HCT116 (cell line): ENCODE results near the gene PLXNB3. TPM values are rescaled to one million over a fixed set of nuclear protein-coding genes. Genes with fewer than 3 reads are reported as not detected.

Experiments
- ATAC-seq: fragments of 200-7000 bp; cut with Tn5 transposase; 2 replicates; pipeline ENCODE4 v1.9.1; 2020; ENCODE audit warnings: mild to moderate bottlenecking, moderate library complexity
- BruUV-seq: library from RNA; stranded (reverse); fragments of 400-500 nt; replicated peaks from 2 replicates; lab custom pipeline; 2021; lab: Mats Ljungman, UMichigan
- CTCF ChIA-PET: fragments of 300-600 bp; sonication (Branson Sonifier 250); formaldehyde crosslinking; loops from one replicate; lab custom pipeline; 2021; ENCODE audit warnings: antibody characterized with exemption; lab: Charles Lee
- POLR2A ChIA-PET: fragments of 300-600, 350-600 bp; sonication (Branson Sonifier 250); formaldehyde crosslinking; loops from one replicate; lab custom pipeline; 2021; ENCODE audit warnings: antibody characterized with exemption; lab: Charles Lee
- RAD21 ChIA-PET, 2 experiments: fragments of 300-600 bp; sonication (Branson Sonifier 250); formaldehyde crosslinking; loops; one replicate each; lab custom pipeline; 2023; ENCODE audit warnings: low total read pairs in 2 of 2; ENCODE audit not compliant: uncharacterized antibody in 2 of 2, unreplicated experiment in 2 of 2, low non-redundant PET in 1 of 2; lab: Charles Lee
- DNase-seq: peaks from one replicate; pipeline ENCODE4 v3.0.0-alpha.2; 2010; ENCODE audit warnings: low read depth, low spot score
- H2AFZ ChIP-seq: fragments of 200-600 bp; shearing (Covaris generic), sonication (generic); 2 replicates; pipeline ENCODE4 v1.6.1; 2017; ENCODE audit warnings: low read depth, mixed run types, mixed read lengths, antibody characterized with exemption, low read length; ENCODE audit not compliant: poor library complexity, severe bottlenecking
- H3K27ac ChIP-seq: 2 replicates; pipeline ENCODE4 v1.5.1; 2012; ENCODE audit warnings: low read depth, low read length
- H3K27me3 ChIP-seq: fragments of 200-600 bp; sonication (generic); 2 replicates; pipeline ENCODE4 v1.6.1; 2016; ENCODE audit warnings: mixed run types, low read length, mixed read lengths; ENCODE audit not compliant: insufficient read depth
- H3K36me3 ChIP-seq, 2 experiments: fragments of 200-500 bp in 1 of 2; fragments of 200-600 bp in 1 of 2; sonication (Bioruptor generic) in 1 of 2; sonication (generic) in 1 of 2; 2 replicates each; pipeline versions ENCODE4 v1.5.1 to v1.6.1; 2014 to 2016; ENCODE audit warnings: low read length in 2 of 2, inconsistent platforms in 1 of 2, mixed read lengths in 1 of 2, mixed run types in 1 of 2; ENCODE audit not compliant: insufficient read depth in 2 of 2, control insufficient read depth in 1 of 2
- H3K4me1 ChIP-seq, 2 experiments: fragments of 200-600 bp in 1 of 2; sonication (generic) in 1 of 2; 2 replicates each; pipeline versions ENCODE4 v1.5.1 to v1.6.1; 2012 to 2017; ENCODE audit warnings: low read length in 2 of 2, inconsistent platforms in 1 of 2, mild to moderate bottlenecking in 1 of 2, mixed read lengths in 1 of 2, mixed run types in 1 of 2, moderate library complexity in 1 of 2; ENCODE audit not compliant: insufficient read depth in 2 of 2, control insufficient read depth in 1 of 2
- H3K4me2 ChIP-seq: fragments of 200-600 bp; sonication (generic); 2 replicates; pipeline ENCODE4 v1.6.1; 2017; ENCODE audit warnings: mixed run types, low read length, mixed read lengths
- H3K4me3 ChIP-seq, 2 experiments: fragments of 200-600 bp in 1 of 2; sonication (generic) in 1 of 2; replicated peaks in 1 of 2; 2 replicates each; pipeline ENCODE4 v1.5.1; 2011 to 2016; ENCODE audit warnings: low read length in 2 of 2, control low read depth in 1 of 2, low read depth in 1 of 2, mild to moderate bottlenecking in 1 of 2, mixed read lengths in 1 of 2, mixed run types in 1 of 2
- H3K79me2 ChIP-seq: fragments of 200-600 bp; sonication (generic); 2 replicates; pipeline ENCODE4 v1.6.1; 2017; ENCODE audit warnings: mild to moderate bottlenecking, mixed run types, low read length, moderate library complexity, mixed read lengths; ENCODE audit not compliant: insufficient read depth
- H3K9ac ChIP-seq: fragments of 200-600 bp; sonication (generic); 2 replicates; pipeline ENCODE4 v1.6.1; 2016; ENCODE audit warnings: low read length, mixed read lengths
- H3K9me2 ChIP-seq: fragments of 200-600 bp; sonication (generic), shearing (Covaris generic); 2 replicates; pipeline ENCODE4 v1.6.1; 2017; ENCODE audit warnings: mixed run types, mild to moderate bottlenecking, moderate library complexity; ENCODE audit not compliant: insufficient read depth
- H3K9me3 ChIP-seq, 2 experiments: fragments of 200-500 bp in 1 of 2; fragments of 200-600 bp in 1 of 2; sonication (Bioruptor generic) in 1 of 2; sonication (generic) in 1 of 2; 2 replicates each; pipeline ENCODE4 v1.6.1; 2014 to 2017; ENCODE audit warnings: low read length in 2 of 2, mixed read lengths in 2 of 2, inconsistent platforms in 1 of 2, low read depth in 1 of 2, mild to moderate bottlenecking in 1 of 2, mixed run types in 1 of 2, moderate library complexity in 1 of 2; ENCODE audit not compliant: control insufficient read depth in 1 of 2, insufficient read depth in 1 of 2
- H4K20me1 ChIP-seq: fragments of 200-600 bp; sonication (generic), shearing (Covaris generic); 2 replicates; pipeline ENCODE4 v1.6.1; 2017; ENCODE audit warnings: mixed run types, mild to moderate bottlenecking, moderate library complexity; ENCODE audit not compliant: insufficient read depth
- ATF3 ChIP-seq: IDR thresholded peaks from 2 replicates; pipeline ENCODE4 v1.6.1; 2012
- CTCF ChIP-seq, 3 experiments: fragments of 200-600 bp in 1 of 3; sonication (generic) in 1 of 3; IDR thresholded peaks in 2 of 3; conservative IDR thresholded peaks in 1 of 3; 2 replicates each; pipeline ENCODE4 v1.5.1; 2012 to 2017; ENCODE audit warnings: low read depth in 2 of 3, low read length in 2 of 3, antibody characterized with exemption in 1 of 3, borderline replicate concordance in 1 of 3, control low read depth in 1 of 3, mild to moderate bottlenecking in 1 of 3, mixed read lengths in 1 of 3, mixed run types in 1 of 3, moderate library complexity in 1 of 3; ENCODE audit not compliant: insufficient read depth in 1 of 3
- EGR1 ChIP-seq: IDR thresholded peaks from 2 replicates; pipeline ENCODE4 v1.6.1; 2012; ENCODE audit warnings: low read depth
- ELF1 ChIP-seq: IDR thresholded peaks from 2 replicates; pipeline ENCODE4 v1.6.1; 2012; ENCODE audit warnings: low read depth, borderline replicate concordance
- EZH2 ChIP-seq: fragments of 200-600 bp; sonication (generic); IDR thresholded peaks from 2 replicates; pipeline ENCODE4 v1.6.1; 2017; ENCODE audit warnings: antibody characterized with exemption, mixed run types
- EZH2phosphoT487 ChIP-seq: fragments of 200-600 bp; IDR thresholded peaks from 2 replicates; pipeline ENCODE4 v1.6.1; 2018; ENCODE audit warnings: antibody characterized with exemption, borderline replicate concordance
- FOSL1 ChIP-seq: IDR thresholded peaks from 2 replicates; pipeline ENCODE4 v1.6.1; 2012; ENCODE audit warnings: low read depth
- JUND ChIP-seq: IDR thresholded peaks from 2 replicates; pipeline ENCODE4 v1.6.1; 2012
- MAX ChIP-seq: IDR thresholded peaks from 2 replicates; pipeline ENCODE4 v1.6.1; 2012
- POLR2A ChIP-seq: IDR thresholded peaks from 2 replicates; pipeline ENCODE4 v1.7.0; 2011; ENCODE audit warnings: borderline replicate concordance; ENCODE audit not compliant: insufficient read depth, insufficient read length; ENCODE audit errors: extremely low read depth
- POLR2AphosphoS5 ChIP-seq: IDR thresholded peaks from 2 replicates; pipeline ENCODE4 v1.6.1; 2011; ENCODE audit warnings: mild to moderate bottlenecking, low read depth, low read length, moderate library complexity
- RAD21 ChIP-seq: IDR thresholded peaks from 2 replicates; pipeline ENCODE4 v1.6.1; 2012; ENCODE audit warnings: low read depth, mild to moderate bottlenecking
- REST ChIP-seq: IDR thresholded peaks from 2 replicates; pipeline ENCODE4 v1.6.1; 2012; ENCODE audit warnings: low read depth
- SIN3A ChIP-seq: IDR thresholded peaks from 2 replicates; pipeline ENCODE4 v1.6.1; 2012; ENCODE audit warnings: low read depth
- SP1 ChIP-seq: IDR thresholded peaks from 2 replicates; pipeline ENCODE4 v1.6.1; 2012; ENCODE audit warnings: low read depth
- SRF ChIP-seq: IDR thresholded peaks from 2 replicates; pipeline ENCODE4 v1.6.1; 2012; ENCODE audit warnings: low read depth
- TCF7L2 ChIP-seq: IDR thresholded peaks from 2 replicates; pipeline ENCODE4 v1.7.0; 2011; ENCODE audit warnings: borderline replicate concordance, inconsistent platforms; ENCODE audit not compliant: insufficient read depth, insufficient read length; ENCODE audit errors: extremely low read depth
- ZBTB33 ChIP-seq: IDR thresholded peaks from 2 replicates; pipeline ENCODE4 v1.6.1; 2011; ENCODE audit warnings: mild to moderate bottlenecking, low read length, moderate library complexity; ENCODE audit not compliant: insufficient replicate concordance; ENCODE audit errors: extremely low read depth
- ZFX ChIP-seq: fragments of 450-650 bp; IDR thresholded peaks from 2 replicates; pipeline ENCODE4 v1.6.1; 2017
- ZNF274 ChIP-seq: fragments of 200-500 bp; sonication (Bioruptor generic); IDR thresholded peaks from 2 replicates; pipeline ENCODE4 v1.6.1; 2014; ENCODE audit warnings: mild to moderate bottlenecking, low read depth, low read length, inconsistent platforms
- intact Hi-C: fragments of 100-400 bp; cut with micrococcal nuclease; formaldehyde crosslinking; loops from 2 replicates; pipeline ENCODE4 v1.10.0; 2022
- total RNA-seq: library from RNA; stranded (reverse); gene quantifications from one replicate; pipeline ENCODE4 v1.2.1, GENCODE V29; 2021; ENCODE audit not compliant: unreplicated experiment

The PLXNB3 gene
- total RNA-seq, 1 experiment from 2014 or later, result 4.8 TPM

GRCh38 chrX:153773741-153774575 is 9.9 kb downstream of the PLXNB3 start:
- no peak for DNase-seq
- CTCF ChIA-PET, result no interaction called here

More at GRCh38 chrX:153773741-153774575, 9.9 kb downstream of the PLXNB3 start:
- no peaks in the 10 kb centered on the region for H3K27me3 ChIP-seq
- H3K4me1 ChIP-seq, result peaks cover 0 to 6% of the 10 kb centered on the region in 2 experiments; a peak in 1 of 4 replicates
- H3K4me2 ChIP-seq, result no peak overlapping the region
- H3K4me3 ChIP-seq, result no peak overlapping the region
- no peak overlapping the region for H2AFZ ChIP-seq
- H3K27ac ChIP-seq, result no peak overlapping the region
- H3K9ac ChIP-seq, result no peak overlapping the region
- no peaks in the 10 kb centered on the region for H3K9me3 ChIP-seq
- BruUV-seq, result no TSS peak
- ChIA-PET RAD21 (no interaction called here), POLR2A (no interaction called here)
- no peak for ATAC-seq
- H3K36me3 ChIP-seq, result no peaks in the 10 kb centered on the region
- H4K20me1 ChIP-seq, result no peaks in the 10 kb centered on the region
- no peak for TF ChIP-seq REST
- TF ChIP-seq EGR1, result no peak
- no peak for TF ChIP-seq POLR2AphosphoS5
- TF ChIP-seq ELF1, result no peak
- TF ChIP-seq EZH2phosphoT487, result no peak
- TF ChIP-seq SP1, result no peak
- TF ChIP-seq SIN3A, result no peak
- no peak for TF ChIP-seq ZFX
- TF ChIP-seq ZBTB33, result no peak
- no peak for TF ChIP-seq JUND
- TF ChIP-seq TCF7L2, result no peak
- no peak for TF ChIP-seq RAD21
- no peak for TF ChIP-seq ATF3
- TF ChIP-seq EZH2, result no peak
- no peak for TF ChIP-seq ZNF274
- TF ChIP-seq MAX, result no peak
- no peak for TF ChIP-seq POLR2A
- TF ChIP-seq FOSL1, result no peak
- no peak for TF ChIP-seq SRF
- no peak for TF ChIP-seq CTCF (IDR thresholded peaks at IDR 0.05 in 2 of 3, conservative IDR thresholded peaks at IDR 0.05 in 1 of 3; ENCODE audit: borderline replicate concordance in 1 of 3, insufficient read depth in 1 of 3, low read depth in 2 of 3, low read length in 2 of 3)
- no peaks in the 10 kb centered on the region for H3K9me2 ChIP-seq
- intact Hi-C loops, result no loop called here
- H3K79me2 ChIP-seq, result no peaks in the 10 kb centered on the region
